ENCODE measurements around the gene HES4. TPM values are rescaled to one million over a fixed set of nuclear protein-coding genes. Genes with fewer than 3 reads are reported as not detected.
A peak's percentile ranks its signal among the peaks of the same experiment; 100 is the strongest.

HES4 gene
- total and polyA plus RNA-seq, 2 of the 13 experiments (the other 11 are each of a cell fraction or from before 2014, with no cell fraction given), result 8.8 to 10.6 TPM

GRCh38 chr1:960363-961131 lies 39.4 kb downstream of the HES4 start, which contains the start of gene KLHL17 (continued):
- TF ChIP-seq DMTF1 (CRISPR knock-in tag; IDR thresholded peaks at IDR 0.05) (no peak), ZNF142 (CRISPR knock-in tag; IDR thresholded peaks at IDR 0.05) (peak; percentile 100), ZMYM4 (CRISPR knock-in tag; IDR thresholded peaks at IDR 0.05) (no peak), ZBTB38 (CRISPR knock-in tag; IDR thresholded peaks at IDR 0.05) (no peak), EP300 (IDR thresholded peaks at IDR 0.05; ENCODE audit: low read depth in 2 of 2, low read length in 2 of 2) (no peak), EP300 (CRISPR knock-in tag; IDR thresholded peaks at IDR 0.05; ENCODE audit: borderline replicate concordance) (no peak), ZNF430 (CRISPR knock-in tag; IDR thresholded peaks at IDR 0.05) (no peak), CBX5 (CRISPR knock-in tag; IDR thresholded peaks at IDR 0.05; ENCODE audit: borderline replicate concordance) (no peak), DNMT1 (CRISPR knock-in tag; IDR thresholded peaks at IDR 0.05) (no peak), CAMTA2 (CRISPR knock-in tag; IDR thresholded peaks at IDR 0.05; ENCODE audit: borderline replicate concordance) (no peak), KMT2A (CRISPR knock-in tag; IDR thresholded peaks at IDR 0.05) (0 out of 2 replicates have a peak, but pooled peaks have one; percentile 36), MAFG (CRISPR knock-in tag; IDR thresholded peaks at IDR 0.05) (no peak), ZNF317 (CRISPR knock-in tag; IDR thresholded peaks at IDR 0.05) (no peak), NAIF1 (CRISPR knock-in tag; IDR thresholded peaks at IDR 0.05; ENCODE audit: borderline replicate concordance) (no peak), ZBTB10 (CRISPR knock-in tag; IDR thresholded peaks at IDR 0.05; ENCODE audit: borderline replicate concordance) (no peak), ZNF362 (CRISPR knock-in tag; IDR thresholded peaks at IDR 0.05; ENCODE audit: borderline replicate concordance) (no peak), HHEX (CRISPR knock-in tag; IDR thresholded peaks at IDR 0.05) (no peak)

Data from HepG2 (cell line).